ENCODE data around the gene PLXNB1.

- TF ChIP-seq, protein P1, sequence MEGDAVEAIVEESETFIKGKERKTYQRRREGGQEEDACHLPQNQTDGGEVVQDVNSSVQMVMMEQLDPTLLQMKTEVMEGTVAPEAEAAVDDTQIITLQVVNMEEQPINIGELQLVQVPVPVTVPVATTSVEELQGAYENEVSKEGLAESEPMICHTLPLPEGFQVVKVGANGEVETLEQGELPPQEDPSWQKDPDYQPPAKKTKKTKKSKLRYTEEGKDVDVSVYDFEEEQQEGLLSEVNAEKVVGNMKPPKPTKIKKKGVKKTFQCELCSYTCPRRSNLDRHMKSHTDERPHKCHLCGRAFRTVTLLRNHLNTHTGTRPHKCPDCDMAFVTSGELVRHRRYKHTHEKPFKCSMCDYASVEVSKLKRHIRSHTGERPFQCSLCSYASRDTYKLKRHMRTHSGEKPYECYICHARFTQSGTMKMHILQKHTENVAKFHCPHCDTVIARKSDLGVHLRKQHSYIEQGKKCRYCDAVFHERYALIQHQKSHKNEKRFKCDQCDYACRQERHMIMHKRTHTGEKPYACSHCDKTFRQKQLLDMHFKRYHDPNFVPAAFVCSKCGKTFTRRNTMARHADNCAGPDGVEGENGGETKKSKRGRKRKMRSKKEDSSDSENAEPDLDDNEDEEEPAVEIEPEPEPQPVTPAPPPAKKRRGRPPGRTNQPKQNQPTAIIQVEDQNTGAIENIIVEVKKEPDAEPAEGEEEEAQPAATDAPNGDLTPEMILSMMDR (IDR thresholded peaks at IDR 0.05) = no peak
- TF ChIP-seq POLR2A (IDR thresholded peaks at IDR 0.05) = no peak
These were observed 35.5 kb downstream of the PLXNB1 start for GRCh38 chr3:48394391-48394790.
